ENCODE measurements around the gene NAXE.
"Not testable (repeated sequence)": the region's sequence is repeated elsewhere in the genome, so short reads cannot be mapped to it uniquely, and the experiment has no call there.

NAXE gene

DNA sequence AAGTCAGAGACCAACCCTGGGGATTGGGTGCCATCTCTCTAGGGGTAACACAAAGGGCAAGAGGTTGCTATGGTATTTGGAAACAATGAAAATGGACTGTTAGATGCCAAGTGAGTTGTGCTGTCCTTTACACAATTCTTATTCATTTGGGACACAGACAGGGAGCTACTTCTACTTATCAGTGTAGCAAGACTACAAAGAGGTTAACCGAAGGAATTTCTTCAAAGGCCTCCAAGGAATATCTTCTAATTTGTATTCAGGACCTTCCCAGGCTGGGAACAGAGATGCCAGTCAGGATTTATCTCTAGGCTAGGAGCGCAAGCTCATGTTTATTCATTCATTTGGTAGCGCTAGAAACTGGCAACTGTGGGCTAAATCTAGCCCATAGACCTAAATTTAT, 2.6 kb downstream of the NAXE start:
- no peak for DNase-seq

DNA sequence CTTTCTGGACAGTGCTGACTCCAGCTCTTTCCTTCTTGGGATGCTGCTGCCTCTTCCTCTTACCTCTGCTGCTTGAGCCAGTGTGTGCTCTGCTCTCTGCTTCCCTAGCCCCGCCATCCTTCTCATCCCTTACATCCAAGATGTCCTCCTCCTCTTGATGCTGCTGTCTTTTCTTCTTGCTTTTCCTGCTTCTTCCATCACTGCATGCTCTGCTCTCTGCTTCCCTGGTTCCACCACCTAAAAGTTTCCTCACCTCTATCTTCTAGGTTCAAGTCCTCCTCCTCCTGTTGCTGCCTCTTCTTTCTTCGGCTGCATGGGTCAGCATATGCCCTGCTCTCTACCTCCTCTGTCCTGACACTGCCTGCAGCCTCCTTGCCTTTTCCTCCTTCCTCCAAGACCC, 3.4 kb downstream of the NAXE start:
- no peak for DNase-seq

- DNase-seq, result no peak
Measured at GRCh38 chr1:156596426-156596825, 4.8 kb downstream of the NAXE start.

GRCh38 chr1:156598125-156598524, 6.5 kb downstream of the NAXE start:
- DNase-seq, result no peak

GRCh38 chr1:156598731-156599432, 7.3 kb downstream of the NAXE start:
- no peak for DNase-seq

- no peak for DNase-seq
Measured at GRCh38 chr1:156599811-156600210, 8.2 kb downstream of the NAXE start.

GRCh38 chr1:156600733-156601121, 9.2 kb downstream of the NAXE start:
- no peak for DNase-seq

- DNase-seq, result peak; percentile 91
Measured at GRCh38 chr1:156601122-156601830, 9.7 kb downstream of the NAXE start, which contains the start of gene GPATCH4. Gene GPATCH4 (minus strand): TSS chr1:156601479.

GRCh38 chr1:156601892-156602291, 10.3 kb downstream of the NAXE start:
- DNase-seq, result no peak

DNA sequence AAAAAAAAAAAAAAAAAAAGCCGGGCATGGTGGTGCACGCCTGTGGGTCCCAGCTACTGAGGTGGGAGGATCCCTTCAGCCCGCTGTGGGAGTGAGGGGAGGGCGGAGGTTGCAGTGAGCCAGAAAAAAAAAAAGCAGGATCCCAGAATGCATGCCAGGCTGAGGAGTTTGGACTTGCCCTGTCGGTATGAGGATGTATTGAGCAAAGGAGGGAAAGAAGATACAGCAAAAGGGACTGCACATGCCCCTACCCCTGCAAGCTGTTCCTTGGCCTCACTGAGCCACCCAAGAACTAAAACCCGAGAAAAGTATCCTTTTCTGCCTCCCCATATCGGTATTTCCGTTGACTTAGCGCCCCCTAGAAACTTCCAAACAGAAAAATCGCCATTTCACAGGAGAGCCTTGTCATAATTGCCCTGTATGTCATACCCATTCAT, 11.0 kb downstream of the NAXE start:
- DNase-seq, result no peak

DNA sequence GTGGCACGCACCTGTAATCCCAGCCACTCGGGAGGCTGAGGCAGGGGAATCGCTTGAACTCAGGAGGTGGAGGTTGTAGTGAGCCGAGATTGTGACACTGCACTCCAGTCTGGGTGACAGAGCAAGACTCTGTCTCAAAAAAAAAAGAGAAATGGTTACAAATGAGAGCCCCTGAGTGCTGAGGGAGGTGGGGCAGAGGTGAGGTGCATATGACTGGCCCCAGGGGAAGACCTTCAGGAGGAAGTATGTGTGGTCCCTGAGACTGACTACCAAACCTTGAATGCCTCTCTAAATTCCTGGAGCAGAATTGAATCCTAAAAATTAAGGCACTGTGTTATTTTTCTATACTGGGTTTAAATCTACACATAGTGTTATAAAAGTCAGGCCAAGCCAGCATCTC, 15.8 kb downstream of the NAXE start:
- DNase-seq, result not testable (repeated sequence)

- peak; percentile 76 for DNase-seq
Measured at GRCh38 chr1:156608036-156608674, 16.6 kb downstream of the NAXE start.

- DNase-seq, result peak; percentile 84
Measured at GRCh38 chr1:156608981-156609380, 17.4 kb downstream of the NAXE start.

DNA sequence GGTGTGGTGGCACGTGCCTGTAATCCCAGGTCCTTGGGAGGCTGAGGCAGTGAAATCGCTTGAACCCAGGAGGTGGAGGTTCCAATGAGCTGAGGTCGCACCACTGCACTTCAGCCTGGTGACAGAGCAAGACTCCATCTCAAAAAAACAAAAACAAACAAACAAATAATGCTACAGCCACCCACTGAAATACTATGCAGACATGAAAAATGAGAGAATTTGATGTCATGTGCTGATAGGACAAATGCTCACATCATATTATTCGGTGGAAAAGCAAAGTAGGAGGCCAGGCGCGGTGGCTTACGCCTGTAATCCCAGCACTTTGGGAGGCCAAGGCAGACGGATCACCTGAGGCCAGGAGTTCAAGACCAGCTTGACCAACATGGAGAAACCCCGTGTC, 18.5 kb downstream of the NAXE start:
- DNase-seq, result not testable (repeated sequence)

- DNase-seq, result no peak
Measured at GRCh38 chr1:156612666-156613065, 21.1 kb downstream of the NAXE start.

- DNase-seq, result no peak
Measured at GRCh38 chr1:156615946-156616345, 24.4 kb downstream of the NAXE start.

DNA sequence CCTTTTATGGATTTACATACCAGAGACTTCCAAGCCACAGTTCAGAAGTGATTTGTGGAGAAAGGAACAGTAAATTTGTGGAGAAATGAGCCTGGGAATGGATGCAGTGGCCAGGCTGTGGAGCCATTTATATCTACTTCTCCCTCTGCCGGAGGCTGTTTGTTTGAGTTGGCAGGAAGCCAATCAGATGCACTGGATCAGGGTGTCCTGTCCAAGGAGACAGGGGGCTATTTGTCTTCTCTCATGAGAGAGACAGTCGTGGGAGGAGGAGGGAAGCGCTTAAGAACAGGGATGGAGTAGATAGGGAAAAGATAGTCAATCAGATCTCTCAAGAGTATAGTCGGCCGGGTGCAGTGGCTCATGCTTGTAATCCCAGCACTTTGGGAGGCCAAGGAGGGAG, 24.9 kb downstream of the NAXE start:
- no peak for DNase-seq

DNA sequence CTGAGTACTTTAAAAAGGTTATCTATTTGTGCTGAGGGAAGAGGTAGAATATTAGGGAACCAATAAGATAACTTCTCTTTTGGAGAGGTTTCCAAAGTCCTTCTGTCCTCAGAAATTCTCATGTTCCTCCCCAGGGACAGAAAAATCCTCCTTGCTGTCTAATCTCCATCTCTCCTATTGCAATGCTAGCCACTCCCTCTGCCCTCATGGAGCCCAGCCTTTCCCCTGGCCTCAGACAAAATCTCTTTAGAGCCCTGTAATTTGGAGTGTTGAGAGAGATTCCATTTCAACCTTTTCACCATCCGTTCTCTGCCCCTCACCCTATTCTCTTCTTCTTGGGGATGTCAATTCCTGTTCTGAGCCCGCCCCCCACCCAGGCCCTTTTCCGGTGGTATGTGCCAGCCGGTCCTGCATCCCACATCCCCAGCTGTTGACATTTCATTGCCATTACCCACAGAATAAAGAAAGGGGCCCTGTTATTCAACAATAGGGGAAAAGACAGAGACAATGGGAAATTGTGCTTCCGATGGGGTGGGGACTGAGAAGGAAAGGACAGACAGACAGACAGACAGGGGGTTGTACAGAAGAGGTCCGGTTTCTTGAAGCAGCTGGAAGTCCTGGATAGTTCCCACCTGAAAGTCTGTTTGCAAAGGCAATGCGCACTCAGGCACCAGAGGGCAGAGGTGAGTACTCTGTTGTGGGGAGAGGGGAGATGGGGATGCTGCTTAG, 27.4 kb downstream of the NAXE start, which contains the start of gene HAPLN2:
Gene HAPLN2, plus strand, starts transcription at position 563 of the 729 bp plus-strand sequence. CDS start 4,076 bp downstream, outside the sequence.
- DNase-seq, result peak; percentile 67

DNA sequence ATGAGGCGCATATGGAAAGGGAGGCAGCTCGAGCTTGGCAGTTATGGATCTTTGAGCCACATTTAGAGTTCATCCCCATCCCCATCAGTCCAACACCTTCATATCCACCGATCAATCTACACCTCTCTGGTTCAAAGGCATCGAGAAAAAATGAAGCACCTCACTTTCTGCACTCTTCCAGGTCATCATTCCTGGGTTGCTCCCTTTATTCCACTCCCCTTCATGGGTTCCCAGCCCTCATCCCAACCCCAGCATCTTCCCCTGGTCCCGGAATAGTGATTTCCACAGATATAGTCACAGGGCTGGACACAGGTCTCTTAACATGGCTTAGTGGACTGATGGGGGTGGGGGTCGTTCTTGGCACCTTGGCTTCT, 28.0 kb downstream of the NAXE start:
- no peak for DNase-seq

DNA sequence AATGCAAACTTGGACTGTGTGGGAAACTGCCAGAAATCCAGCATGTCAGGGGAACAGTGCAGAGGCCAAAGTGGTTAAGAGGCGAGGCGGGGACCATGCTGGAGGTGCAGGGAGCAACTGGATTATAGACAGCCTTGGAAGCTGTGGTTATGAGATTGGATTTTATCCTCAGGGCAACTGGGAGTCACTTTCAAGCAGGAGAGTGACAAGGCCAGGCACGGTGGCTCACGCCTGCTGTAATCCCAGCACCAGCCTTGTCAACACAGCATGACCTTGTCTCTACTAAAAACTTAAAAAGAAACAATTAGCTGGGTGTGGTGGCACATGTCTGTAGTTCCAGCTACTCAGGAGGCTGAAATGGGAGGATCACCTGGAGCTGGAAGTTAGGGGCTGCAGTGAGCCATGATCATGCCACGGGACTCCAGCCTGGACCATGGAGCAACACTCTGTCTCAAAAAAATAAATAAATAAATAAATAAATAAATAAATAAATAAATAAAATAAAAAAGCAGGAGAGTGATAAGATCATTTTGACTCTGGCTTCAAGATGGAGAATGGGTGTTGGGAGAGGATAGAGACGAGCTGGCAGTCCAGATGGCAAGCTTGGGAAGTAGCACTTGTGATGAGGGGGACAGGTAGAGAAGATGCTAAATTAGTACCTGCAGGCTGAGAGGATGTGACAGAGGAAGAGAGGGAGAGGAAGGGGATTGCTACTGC, 31.2 kb downstream of the NAXE start:
- DNase-seq, result no peak

DNA sequence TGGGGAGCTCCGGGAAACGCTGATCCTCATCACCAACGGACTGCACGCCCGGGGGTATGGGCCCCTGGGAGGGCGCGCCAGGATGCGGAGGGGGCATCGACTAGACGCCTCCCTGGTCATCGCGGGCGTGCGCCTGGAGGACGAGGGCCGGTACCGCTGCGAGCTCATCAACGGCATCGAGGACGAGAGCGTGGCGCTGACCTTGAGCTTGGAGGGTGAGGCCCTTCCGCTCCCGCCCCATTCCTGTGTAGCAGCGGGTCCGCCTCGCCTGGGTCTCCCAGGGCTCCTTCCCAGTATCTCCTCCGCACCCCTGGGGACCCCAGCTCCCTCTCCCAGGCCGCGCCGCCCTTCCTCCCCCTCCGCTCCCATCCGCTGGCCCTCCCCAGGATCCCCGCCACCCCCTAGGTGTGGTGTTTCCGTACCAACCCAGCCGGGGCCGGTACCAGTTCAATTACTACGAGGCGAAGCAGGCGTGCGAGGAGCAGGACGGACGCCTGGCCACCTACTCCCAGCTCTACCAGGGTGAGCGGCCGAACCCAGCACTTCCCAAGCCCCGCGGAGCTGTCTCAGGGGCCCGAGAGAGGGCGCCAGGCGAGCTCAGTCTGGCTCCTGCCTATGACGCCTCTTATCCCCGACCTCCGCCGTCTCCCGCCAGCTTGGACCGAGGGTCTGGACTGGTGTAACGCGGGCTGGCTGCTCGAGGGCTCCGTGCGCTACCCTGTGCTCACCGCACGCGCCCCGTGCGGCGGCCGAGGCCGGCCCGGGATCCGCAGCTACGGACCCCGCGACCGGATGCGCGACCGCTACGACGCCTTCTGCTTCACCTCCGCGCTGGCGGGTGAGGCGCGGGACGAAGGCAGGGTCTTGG, 32.6 kb downstream of the NAXE start:
- peak; percentile 74 for DNase-seq

Measured in activated effector memory CD4-positive, alpha-beta T cell treated with anti-CD3 and anti-CD28 coated beads, Interleukin-2, amount 50 U/mL, for 16 hours (primary cell).